ENCODE measurements around the gene UTP20. TPM values are rescaled to one million over a fixed set of nuclear protein-coding genes. Genes with fewer than 3 reads are reported as not detected.

Gene UTP20
- polyA plus RNA-seq, 2 of the 4 experiments (the other 2 are of a cell fraction) = 12.6 to 34.6 TPM

DNA sequence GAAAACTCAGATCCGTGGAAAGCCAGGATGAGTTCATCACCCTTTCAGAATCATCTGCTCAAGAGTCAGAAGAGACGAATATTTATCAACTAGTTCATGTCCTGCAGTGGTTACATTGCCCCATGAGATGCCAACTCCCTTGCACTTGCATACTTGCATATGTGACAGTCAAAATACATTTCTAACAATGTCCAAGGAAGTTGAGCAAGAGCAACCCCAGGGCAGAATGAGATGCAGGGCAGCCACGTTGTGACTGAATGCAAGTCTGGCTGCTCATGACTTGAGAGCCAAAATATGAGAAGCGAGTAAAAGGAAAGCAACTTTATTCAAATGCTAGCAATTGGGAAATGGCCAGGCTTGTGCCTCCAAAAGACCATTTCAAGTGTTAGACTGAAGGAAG lies 23.6 kb upstream of the UTP20 start (continued):
- TF ChIP-seq EHMT2 (IDR thresholded peaks at IDR 0.05; ENCODE audit: low read depth) = no peak
- TF ChIP-seq, protein P1, sequence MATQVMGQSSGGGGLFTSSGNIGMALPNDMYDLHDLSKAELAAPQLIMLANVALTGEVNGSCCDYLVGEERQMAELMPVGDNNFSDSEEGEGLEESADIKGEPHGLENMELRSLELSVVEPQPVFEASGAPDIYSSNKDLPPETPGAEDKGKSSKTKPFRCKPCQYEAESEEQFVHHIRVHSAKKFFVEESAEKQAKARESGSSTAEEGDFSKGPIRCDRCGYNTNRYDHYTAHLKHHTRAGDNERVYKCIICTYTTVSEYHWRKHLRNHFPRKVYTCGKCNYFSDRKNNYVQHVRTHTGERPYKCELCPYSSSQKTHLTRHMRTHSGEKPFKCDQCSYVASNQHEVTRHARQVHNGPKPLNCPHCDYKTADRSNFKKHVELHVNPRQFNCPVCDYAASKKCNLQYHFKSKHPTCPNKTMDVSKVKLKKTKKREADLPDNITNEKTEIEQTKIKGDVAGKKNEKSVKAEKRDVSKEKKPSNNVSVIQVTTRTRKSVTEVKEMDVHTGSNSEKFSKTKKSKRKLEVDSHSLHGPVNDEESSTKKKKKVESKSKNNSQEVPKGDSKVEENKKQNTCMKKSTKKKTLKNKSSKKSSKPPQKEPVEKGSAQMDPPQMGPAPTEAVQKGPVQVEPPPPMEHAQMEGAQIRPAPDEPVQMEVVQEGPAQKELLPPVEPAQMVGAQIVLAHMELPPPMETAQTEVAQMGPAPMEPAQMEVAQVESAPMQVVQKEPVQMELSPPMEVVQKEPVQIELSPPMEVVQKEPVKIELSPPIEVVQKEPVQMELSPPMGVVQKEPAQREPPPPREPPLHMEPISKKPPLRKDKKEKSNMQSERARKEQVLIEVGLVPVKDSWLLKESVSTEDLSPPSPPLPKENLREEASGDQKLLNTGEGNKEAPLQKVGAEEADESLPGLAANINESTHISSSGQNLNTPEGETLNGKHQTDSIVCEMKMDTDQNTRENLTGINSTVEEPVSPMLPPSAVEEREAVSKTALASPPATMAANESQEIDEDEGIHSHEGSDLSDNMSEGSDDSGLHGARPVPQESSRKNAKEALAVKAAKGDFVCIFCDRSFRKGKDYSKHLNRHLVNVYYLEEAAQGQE (IDR thresholded peaks at IDR 0.05) = no peak

DNA sequence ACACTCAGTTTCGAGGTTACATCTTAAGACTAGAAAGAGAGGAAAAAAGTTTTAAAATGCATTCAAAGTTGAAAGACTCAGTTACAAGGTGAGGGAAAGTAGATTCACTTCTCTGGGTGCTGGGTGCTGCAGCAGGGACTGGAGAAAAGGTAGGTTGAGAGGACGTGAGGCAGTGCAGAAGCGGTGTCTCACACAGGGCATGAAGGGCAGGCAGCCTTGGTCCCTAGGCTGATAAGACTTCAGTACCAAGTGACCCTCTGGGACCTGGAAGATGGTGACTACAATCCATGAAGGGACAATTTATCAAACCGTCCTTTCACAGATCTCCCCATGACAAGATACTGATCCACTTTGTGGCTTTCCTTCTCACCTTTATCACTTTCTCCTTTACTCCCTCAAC lies 22.5 kb upstream of the UTP20 start:
- ATAC-seq = no peak
- no peak overlapping the region for H3K27ac ChIP-seq
- WGBS (ENCODE audit: missing lambda C conversion rate) = 3% methylated on average over 4 of the region's 4 CpGs
- ChIA-PET CTCF (no interaction called here), POLR2A (no interaction called here)
- DNase-seq (ENCODE audit: low read depth in 1 of 2, low spot score in 1 of 2) = no peak
- H3K4me3 ChIP-seq = no peak overlapping the region
- peaks cover 12% of the 10 kb centered on the region; the same call in 1 of the 3 replicates for H3K9me3 ChIP-seq
- H3K4me2 ChIP-seq = no peak overlapping the region
- TF ChIP-seq, protein P2, sequence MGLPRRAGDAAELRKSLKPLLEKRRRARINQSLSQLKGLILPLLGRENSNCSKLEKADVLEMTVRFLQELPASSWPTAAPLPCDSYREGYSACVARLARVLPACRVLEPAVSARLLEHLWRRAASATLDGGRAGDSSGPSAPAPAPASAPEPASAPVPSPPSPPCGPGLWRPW (IDR thresholded peaks at IDR 0.05) = no peak
- TF ChIP-seq, protein P3, sequence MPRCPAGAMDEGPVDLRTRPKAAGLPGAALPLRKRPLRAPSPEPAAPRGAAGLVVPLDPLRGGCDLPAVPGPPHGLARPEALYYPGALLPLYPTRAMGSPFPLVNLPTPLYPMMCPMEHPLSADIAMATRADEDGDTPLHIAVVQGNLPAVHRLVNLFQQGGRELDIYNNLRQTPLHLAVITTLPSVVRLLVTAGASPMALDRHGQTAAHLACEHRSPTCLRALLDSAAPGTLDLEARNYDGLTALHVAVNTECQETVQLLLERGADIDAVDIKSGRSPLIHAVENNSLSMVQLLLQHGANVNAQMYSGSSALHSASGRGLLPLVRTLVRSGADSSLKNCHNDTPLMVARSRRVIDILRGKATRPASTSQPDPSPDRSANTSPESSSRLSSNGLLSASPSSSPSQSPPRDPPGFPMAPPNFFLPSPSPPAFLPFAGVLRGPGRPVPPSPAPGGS (IDR thresholded peaks at IDR 0.05) = no peak
- TF ChIP-seq, protein P4, sequence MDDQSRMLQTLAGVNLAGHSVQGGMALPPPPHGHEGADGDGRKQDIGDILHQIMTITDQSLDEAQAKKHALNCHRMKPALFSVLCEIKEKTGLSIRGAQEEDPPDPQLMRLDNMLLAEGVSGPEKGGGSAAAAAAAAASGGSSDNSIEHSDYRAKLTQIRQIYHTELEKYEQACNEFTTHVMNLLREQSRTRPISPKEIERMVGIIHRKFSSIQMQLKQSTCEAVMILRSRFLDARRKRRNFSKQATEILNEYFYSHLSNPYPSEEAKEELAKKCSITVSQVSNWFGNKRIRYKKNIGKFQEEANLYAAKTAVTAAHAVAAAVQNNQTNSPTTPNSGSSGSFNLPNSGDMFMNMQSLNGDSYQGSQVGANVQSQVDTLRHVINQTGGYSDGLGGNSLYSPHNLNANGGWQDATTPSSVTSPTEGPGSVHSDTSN (IDR thresholded peaks at IDR 0.05) = no peak
- no peaks in the 10 kb centered on the region for H3K4me1 ChIP-seq
- FAIRE-seq = no peak

DNA sequence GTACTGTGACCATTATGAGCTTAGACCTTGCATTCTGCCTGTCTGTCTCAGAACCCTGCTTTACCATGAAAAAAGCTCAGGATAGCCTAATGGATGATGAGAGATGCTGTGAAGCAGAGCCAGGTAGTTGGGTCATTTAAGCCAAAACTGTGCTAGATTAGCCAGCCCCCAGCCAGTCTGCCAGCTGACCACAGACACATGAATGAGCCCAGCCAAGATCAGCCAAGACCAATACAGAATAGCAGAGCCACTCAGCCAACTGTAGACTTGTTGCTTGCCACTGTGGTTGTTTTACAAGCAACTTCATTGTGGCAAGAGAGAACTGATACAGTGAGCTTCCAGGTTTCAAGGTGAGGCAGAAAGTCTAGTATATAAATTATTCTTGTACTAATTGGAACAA lies 12.8 kb upstream of the UTP20 start:
- no peak overlapping the region for H3K27ac ChIP-seq
- DNase-seq (ENCODE audit: low read depth in 1 of 2, low spot score in 1 of 2) (no peak), ATAC-seq (no peak), FAIRE-seq (no peak)
- TF ChIP-seq, protein P5, sequence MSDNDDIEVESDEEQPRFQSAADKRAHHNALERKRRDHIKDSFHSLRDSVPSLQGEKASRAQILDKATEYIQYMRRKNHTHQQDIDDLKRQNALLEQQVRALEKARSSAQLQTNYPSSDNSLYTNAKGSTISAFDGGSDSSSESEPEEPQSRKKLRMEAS (IDR thresholded peaks at IDR 0.05) = no peak
- TF ChIP-seq, protein P3 (IDR thresholded peaks at IDR 0.05) = no peak
- TF ChIP-seq SMC3 (IDR thresholded peaks at IDR 0.05) (no peak), MAZ (IDR thresholded peaks at IDR 0.05; ENCODE audit: borderline replicate concordance, low read depth, low read length) (no peak), RNF2 (IDR thresholded peaks at IDR 0.05; ENCODE audit: borderline replicate concordance, low read depth) (no peak)
- no peak overlapping the region for H3K4me3 ChIP-seq
- ChIA-PET CTCF (interaction anchor here (0.8 kb wide), 1 partner anchor 24 kb away, joined by 3 read pairs; no protein-coding TSS in a partner anchor), POLR2A (no interaction called here)
- H3K9me3 ChIP-seq = no peaks in the 10 kb centered on the region; the same call in 2 of the 3 replicates
- H3K4me2 ChIP-seq = no peak overlapping the region
- no peaks in the 10 kb centered on the region for H3K4me1 ChIP-seq

DNA sequence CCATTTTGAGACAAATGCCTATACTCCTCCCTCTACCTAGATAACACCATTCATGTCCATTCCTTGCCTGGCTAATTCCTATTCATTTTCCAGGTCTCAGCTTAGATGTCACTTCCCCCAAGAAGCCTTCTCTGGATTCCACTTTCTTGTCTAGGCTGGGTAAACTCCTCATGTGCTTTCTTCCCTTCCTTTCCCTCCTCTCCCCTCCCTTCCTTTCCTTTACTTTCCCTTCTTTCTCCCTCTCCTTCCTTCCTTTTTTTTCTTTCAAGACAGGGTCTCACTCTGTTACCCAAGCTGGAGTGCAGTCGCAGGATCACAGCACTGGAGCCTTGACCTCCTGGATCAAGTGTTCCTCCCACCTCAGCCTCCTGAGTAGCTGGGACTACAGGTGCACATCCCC lies 3.5 kb upstream of the UTP20 start:
- no peak for DNase-seq (ENCODE audit: low read depth in 1 of 2, low spot score in 1 of 2)
- 6% methylated on average over 1 of the region's 1 CpG for WGBS (ENCODE audit: missing lambda C conversion rate)
- TF ChIP-seq CHD2 (IDR thresholded peaks at IDR 0.05; ENCODE audit: low read length, partially characterized antibody) = no peak
- no peak for TF ChIP-seq RFX5 (IDR thresholded peaks at IDR 0.05)
- TF ChIP-seq, protein P1 (IDR thresholded peaks at IDR 0.05) = no peak
- Histone ChIP-seq H3K9me3 (no peaks in the 10 kb centered on the region), H3K27ac (no peak overlapping the region), H3K4me2 (no peak overlapping the region), H3K4me1 (peaks cover 6% of the 10 kb centered on the region; the same call in 2 of the 3 replicates), H3K4me3 (no peak overlapping the region)
- CTCF ChIA-PET = no interaction called here
- no peak for FAIRE-seq
- POLR2A ChIA-PET = no interaction called here
- no peak for ATAC-seq
